Fibroblast of skin of scalp (primary cell): ENCODE data around the gene AJUBA.
"Not testable (repeated sequence)": the region's sequence is repeated elsewhere in the genome, so short reads cannot be mapped to it uniquely, and the experiment has no call there.

Experiments used
- DNase-seq: peaks from one replicate; pipeline ENCODE4 v3.0.0-alpha.2; 2013

The AJUBA gene

GRCh38 chr14:23006188-23006534 is 23.8 kb upstream of the AJUBA start:
- no peak for DNase-seq

GRCh38 chr14:23005451-23006187 is 23.3 kb upstream of the AJUBA start:
- peak; percentile 24 for DNase-seq

- DNase-seq, result not testable (repeated sequence)
These were observed 21.9 kb upstream of the AJUBA start for GRCh38 chr14:23004274-23004673.

GRCh38 chr14:23002592-23002991 is 20.2 kb upstream of the AJUBA start:
- no peak for DNase-seq

GRCh38 chr14:23000860-23001259 is 18.5 kb upstream of the AJUBA start:
- DNase-seq, result no peak

- DNase-seq, result no peak
These were observed 16.1 kb upstream of the AJUBA start for GRCh38 chr14:22998329-22999012.

- DNase-seq, result no peak
These were observed 15.4 kb upstream of the AJUBA start for GRCh38 chr14:22997676-22998323.

GRCh38 chr14:22996768-22997654 is 14.7 kb upstream of the AJUBA start:
- no peak for DNase-seq

GRCh38 chr14:22995889-22996625 is 13.7 kb upstream of the AJUBA start:
- DNase-seq, result no peak

- peak; percentile 65 for DNase-seq
These were observed 12.5 kb upstream of the AJUBA start for GRCh38 chr14:22994762-22995275.

GRCh38 chr14:22993517-22993916 is 11.2 kb upstream of the AJUBA start:
- no peak for DNase-seq

GRCh38 chr14:22991852-22992251 is 9.5 kb upstream of the AJUBA start:
- no peak for DNase-seq

- no peak for DNase-seq
These were observed 4.9 kb upstream of the AJUBA start for GRCh38 chr14:22987291-22987690.

GRCh38 chr14:22986508-22987054 is 4.2 kb upstream of the AJUBA start:
- DNase-seq, result peak; percentile 80

- DNase-seq, result no peak
These were observed 3.6 kb upstream of the AJUBA start for GRCh38 chr14:22985894-22986507.

GRCh38 chr14:22984959-22985658 is 2.8 kb upstream of the AJUBA start:
- no peak for DNase-seq

GRCh38 chr14:22981876-22982476 is 375 bp downstream of the AJUBA start:
- DNase-seq, result no peak

- no peak for DNase-seq
These were observed 1.1 kb downstream of the AJUBA start for GRCh38 chr14:22981090-22981875.

- DNase-seq, result peak; percentile 81
These were observed 1.7 kb downstream of the AJUBA start for GRCh38 chr14:22980672-22981089.
